Measurements from ENCODE around the gene JPH4. TPM values are rescaled to one million over a fixed set of nuclear protein-coding genes. Genes with fewer than 3 reads are reported as not detected.

Gene JPH4
- total RNA-seq, 1 experiment from 2014 or later: 50.1 TPM

DNA sequence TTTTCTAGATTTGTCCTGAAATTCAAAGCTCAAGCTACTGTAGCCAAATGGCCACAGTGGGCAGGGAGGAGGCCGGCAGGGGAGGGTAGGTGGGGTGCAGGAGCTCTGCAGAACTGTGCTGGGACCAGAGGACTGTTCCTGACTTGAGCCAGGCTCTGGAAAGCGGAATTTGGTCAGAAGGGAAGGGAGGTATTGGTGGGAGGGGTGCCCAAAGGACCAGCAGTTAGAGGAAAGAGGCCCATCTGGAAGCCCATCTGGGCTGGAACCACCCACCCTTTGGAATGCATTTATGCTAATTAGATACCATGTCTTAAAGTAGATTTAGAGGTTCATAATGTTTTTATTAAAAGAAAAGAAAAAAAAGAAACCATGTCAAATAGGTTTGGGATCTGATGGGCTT is 24.5 kb upstream of the JPH4 start (continued):
- TF ChIP-seq, protein P1, sequence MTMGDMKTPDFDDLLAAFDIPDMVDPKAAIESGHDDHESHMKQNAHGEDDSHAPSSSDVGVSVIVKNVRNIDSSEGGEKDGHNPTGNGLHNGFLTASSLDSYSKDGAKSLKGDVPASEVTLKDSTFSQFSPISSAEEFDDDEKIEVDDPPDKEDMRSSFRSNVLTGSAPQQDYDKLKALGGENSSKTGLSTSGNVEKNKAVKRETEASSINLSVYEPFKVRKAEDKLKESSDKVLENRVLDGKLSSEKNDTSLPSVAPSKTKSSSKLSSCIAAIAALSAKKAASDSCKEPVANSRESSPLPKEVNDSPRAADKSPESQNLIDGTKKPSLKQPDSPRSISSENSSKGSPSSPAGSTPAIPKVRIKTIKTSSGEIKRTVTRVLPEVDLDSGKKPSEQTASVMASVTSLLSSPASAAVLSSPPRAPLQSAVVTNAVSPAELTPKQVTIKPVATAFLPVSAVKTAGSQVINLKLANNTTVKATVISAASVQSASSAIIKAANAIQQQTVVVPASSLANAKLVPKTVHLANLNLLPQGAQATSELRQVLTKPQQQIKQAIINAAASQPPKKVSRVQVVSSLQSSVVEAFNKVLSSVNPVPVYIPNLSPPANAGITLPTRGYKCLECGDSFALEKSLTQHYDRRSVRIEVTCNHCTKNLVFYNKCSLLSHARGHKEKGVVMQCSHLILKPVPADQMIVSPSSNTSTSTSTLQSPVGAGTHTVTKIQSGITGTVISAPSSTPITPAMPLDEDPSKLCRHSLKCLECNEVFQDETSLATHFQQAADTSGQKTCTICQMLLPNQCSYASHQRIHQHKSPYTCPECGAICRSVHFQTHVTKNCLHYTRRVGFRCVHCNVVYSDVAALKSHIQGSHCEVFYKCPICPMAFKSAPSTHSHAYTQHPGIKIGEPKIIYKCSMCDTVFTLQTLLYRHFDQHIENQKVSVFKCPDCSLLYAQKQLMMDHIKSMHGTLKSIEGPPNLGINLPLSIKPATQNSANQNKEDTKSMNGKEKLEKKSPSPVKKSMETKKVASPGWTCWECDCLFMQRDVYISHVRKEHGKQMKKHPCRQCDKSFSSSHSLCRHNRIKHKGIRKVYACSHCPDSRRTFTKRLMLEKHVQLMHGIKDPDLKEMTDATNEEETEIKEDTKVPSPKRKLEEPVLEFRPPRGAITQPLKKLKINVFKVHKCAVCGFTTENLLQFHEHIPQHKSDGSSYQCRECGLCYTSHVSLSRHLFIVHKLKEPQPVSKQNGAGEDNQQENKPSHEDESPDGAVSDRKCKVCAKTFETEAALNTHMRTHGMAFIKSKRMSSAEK (CRISPR knock-in tag; IDR thresholded peaks at IDR 0.05; ENCODE audit: borderline replicate concordance): no peak
- TF ChIP-seq PRRX2 (CRISPR knock-in tag; IDR thresholded peaks at IDR 0.05) (no peak), SOX15 (CRISPR knock-in tag; IDR thresholded peaks at IDR 0.05) (no peak), CREB1 (CRISPR knock-in tag; IDR thresholded peaks at IDR 0.05) (no peak), ESRRA (CRISPR knock-in tag; IDR thresholded peaks at IDR 0.05; ENCODE audit: borderline replicate concordance) (no peak), ZNF121 (CRISPR knock-in tag; IDR thresholded peaks at IDR 0.05) (no peak), HMGA2 (CRISPR knock-in tag; IDR thresholded peaks at IDR 0.05) (no peak)
- TF ChIP-seq, protein P2, sequence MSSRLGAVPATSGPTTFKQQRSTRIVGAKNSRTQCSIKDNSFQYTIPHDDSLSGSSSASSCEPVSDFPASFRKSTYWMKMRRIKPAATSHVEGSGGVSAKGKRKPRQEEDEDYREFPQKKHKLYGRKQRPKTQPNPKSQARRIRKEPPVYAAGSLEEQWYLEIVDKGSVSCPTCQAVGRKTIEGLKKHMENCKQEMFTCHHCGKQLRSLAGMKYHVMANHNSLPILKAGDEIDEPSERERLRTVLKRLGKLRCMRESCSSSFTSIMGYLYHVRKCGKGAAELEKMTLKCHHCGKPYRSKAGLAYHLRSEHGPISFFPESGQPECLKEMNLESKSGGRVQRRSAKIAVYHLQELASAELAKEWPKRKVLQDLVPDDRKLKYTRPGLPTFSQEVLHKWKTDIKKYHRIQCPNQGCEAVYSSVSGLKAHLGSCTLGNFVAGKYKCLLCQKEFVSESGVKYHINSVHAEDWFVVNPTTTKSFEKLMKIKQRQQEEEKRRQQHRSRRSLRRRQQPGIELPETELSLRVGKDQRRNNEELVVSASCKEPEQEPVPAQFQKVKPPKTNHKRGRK (CRISPR knock-in tag; IDR thresholded peaks at IDR 0.05; ENCODE audit: borderline replicate concordance): no peak
- TF ChIP-seq, protein P3, sequence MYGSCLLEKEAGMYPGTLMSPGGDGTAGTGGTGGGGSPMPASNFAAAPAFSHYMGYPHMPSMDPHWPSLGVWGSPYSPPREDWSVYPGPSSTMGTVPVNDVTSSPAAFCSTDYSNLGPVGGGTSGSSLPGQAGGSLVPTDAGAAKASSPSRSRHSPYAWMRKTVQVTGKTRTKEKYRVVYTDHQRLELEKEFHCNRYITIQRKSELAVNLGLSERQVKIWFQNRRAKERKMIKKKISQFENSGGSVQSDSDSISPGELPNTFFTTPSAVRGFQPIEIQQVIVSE (CRISPR knock-in tag; IDR thresholded peaks at IDR 0.05; ENCODE audit: borderline replicate concordance): no peak

GRCh38 chr14:23602181-23603095 is 23.8 kb upstream of the JPH4 start:
- Mint-ChIP-seq H3K27ac (no peak overlapping the region), H3K4me1 (no peaks in the 10 kb centered on the region), H3K9me3 (0 out of 2 replicates have a peak, but pooled peaks cover 3% of the 10 kb centered on the region), H3K36me3 (no peaks in the 10 kb centered on the region), H3K27me3 (ENCODE audit: low read depth) (peaks cover 13% of the 10 kb centered on the region), H3K4me3 (no peak overlapping the region)
- no peak for DNase-seq (ENCODE audit: low spot score)
- TF ChIP-seq GABPB1 (CRISPR knock-in tag; IDR thresholded peaks at IDR 0.05): peak; percentile 56; the same call in 1 of the 2 replicates
- TF ChIP-seq, protein P1 (CRISPR knock-in tag; IDR thresholded peaks at IDR 0.05; ENCODE audit: borderline replicate concordance): no peak
- TF ChIP-seq ETV6 (CRISPR knock-in tag; IDR thresholded peaks at IDR 0.05): no peak
- TF ChIP-seq, protein P4, sequence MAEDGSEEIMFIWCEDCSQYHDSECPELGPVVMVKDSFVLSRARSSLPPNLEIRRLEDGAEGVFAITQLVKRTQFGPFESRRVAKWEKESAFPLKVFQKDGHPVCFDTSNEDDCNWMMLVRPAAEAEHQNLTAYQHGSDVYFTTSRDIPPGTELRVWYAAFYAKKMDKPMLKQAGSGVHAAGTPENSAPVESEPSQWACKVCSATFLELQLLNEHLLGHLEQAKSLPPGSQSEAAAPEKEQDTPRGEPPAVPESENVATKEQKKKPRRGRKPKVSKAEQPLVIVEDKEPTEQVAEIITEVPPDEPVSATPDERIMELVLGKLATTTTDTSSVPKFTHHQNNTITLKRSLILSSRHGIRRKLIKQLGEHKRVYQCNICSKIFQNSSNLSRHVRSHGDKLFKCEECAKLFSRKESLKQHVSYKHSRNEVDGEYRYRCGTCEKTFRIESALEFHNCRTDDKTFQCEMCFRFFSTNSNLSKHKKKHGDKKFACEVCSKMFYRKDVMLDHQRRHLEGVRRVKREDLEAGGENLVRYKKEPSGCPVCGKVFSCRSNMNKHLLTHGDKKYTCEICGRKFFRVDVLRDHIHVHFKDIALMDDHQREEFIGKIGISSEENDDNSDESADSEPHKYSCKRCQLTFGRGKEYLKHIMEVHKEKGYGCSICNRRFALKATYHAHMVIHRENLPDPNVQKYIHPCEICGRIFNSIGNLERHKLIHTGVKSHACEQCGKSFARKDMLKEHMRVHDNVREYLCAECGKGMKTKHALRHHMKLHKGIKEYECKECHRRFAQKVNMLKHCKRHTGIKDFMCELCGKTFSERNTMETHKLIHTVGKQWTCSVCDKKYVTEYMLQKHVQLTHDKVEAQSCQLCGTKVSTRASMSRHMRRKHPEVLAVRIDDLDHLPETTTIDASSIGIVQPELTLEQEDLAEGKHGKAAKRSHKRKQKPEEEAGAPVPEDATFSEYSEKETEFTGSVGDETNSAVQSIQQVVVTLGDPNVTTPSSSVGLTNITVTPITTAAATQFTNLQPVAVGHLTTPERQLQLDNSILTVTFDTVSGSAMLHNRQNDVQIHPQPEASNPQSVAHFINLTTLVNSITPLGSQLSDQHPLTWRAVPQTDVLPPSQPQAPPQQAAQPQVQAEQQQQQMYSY (CRISPR knock-in tag; IDR thresholded peaks at IDR 0.05): no peak
- no peak for ATAC-seq
- ChIA-PET CTCF (interaction anchor here (1.5 kb wide), 1 partner anchor 30 kb away, joined by 7 read pairs; no protein-coding TSS in a partner anchor), POLR2A (no interaction called here)

Data from WTC11 (cell line).